ENCODE measurements around the gene ZNF490.
"Not testable (repeated sequence)": the region's sequence is repeated elsewhere in the genome, so short reads cannot be mapped to it uniquely, and the experiment has no call there.

Gene ZNF490

GRCh38 chr19:12647490-12648071 is 37.0 kb upstream of the ZNF490 start:
- Histone ChIP-seq H3K4me3 (ENCODE audit: low read length) (no peak overlapping the region), H3K27ac (ENCODE audit: low read depth, low read length) (no peak overlapping the region), H4K20me1 (ENCODE audit: control insufficient read depth, insufficient read depth, low read depth, low read length) (no peaks in the 10 kb centered on the region), H3K9me3 (ENCODE audit: control insufficient read depth, insufficient read depth, low read length) (no peaks in the 10 kb centered on the region), H3F3A (ENCODE audit: control insufficient read depth, insufficient read depth) (no peaks in the 10 kb centered on the region), H3K79me2 (ENCODE audit: control insufficient read depth, low read length) (no peaks in the 10 kb centered on the region), H3K36me3 (ENCODE audit: control insufficient read depth, low read length) (peaks cover 8% of the 10 kb centered on the region), H3K9me2 (replicated peaks; ENCODE audit: control insufficient read depth, low read length) (no peaks in the 10 kb centered on the region), H3K27me3 (ENCODE audit: control insufficient read depth, low read length) (no peaks in the 10 kb centered on the region), H3K4me2 (ENCODE audit: low read length) (no peak overlapping the region), H3K4me1 (ENCODE audit: control insufficient read depth, low read length) (no peaks in the 10 kb centered on the region)
- TF ChIP-seq CTCF (IDR thresholded peaks at IDR 0.05; ENCODE audit: low read depth, low read length, poor library complexity, severe bottlenecking) (no peak), EZH2phosphoT487 (IDR thresholded peaks at IDR 0.05; ENCODE audit: borderline replicate concordance, low read length) (no peak)

GRCh38 chr19:12647047-12647446 is 36.4 kb upstream of the ZNF490 start:
- Histone ChIP-seq H3F3A (ENCODE audit: control insufficient read depth, insufficient read depth) (no peaks in the 10 kb centered on the region), H3K36me3 (ENCODE audit: control insufficient read depth, low read length) (peaks cover 8% of the 10 kb centered on the region), H3K4me3 (ENCODE audit: low read length) (no peak overlapping the region)

GRCh38 chr19:12646551-12646950 is 35.9 kb upstream of the ZNF490 start:
- Histone ChIP-seq H3F3A (ENCODE audit: control insufficient read depth, insufficient read depth) (no peaks in the 10 kb centered on the region), H3K4me1 (ENCODE audit: control insufficient read depth, low read length) (no peaks in the 10 kb centered on the region), H3K9me3 (ENCODE audit: control insufficient read depth, insufficient read depth, low read length) (no peaks in the 10 kb centered on the region), H3K27ac (ENCODE audit: low read depth, low read length) (no peak overlapping the region), H3K4me2 (ENCODE audit: low read length) (no peak overlapping the region), H3K27me3 (ENCODE audit: control insufficient read depth, low read length) (no peaks in the 10 kb centered on the region), H3K36me3 (ENCODE audit: control insufficient read depth, low read length) (peaks cover 3% of the 10 kb centered on the region), H4K20me1 (ENCODE audit: control insufficient read depth, insufficient read depth, low read depth, low read length) (no peaks in the 10 kb centered on the region), H3K79me2 (ENCODE audit: control insufficient read depth, low read length) (no peaks in the 10 kb centered on the region), H3K4me3 (ENCODE audit: low read length) (no peak overlapping the region), H3K9me2 (replicated peaks; ENCODE audit: control insufficient read depth, low read length) (no peaks in the 10 kb centered on the region)
- TF ChIP-seq EZH2phosphoT487 (IDR thresholded peaks at IDR 0.05; ENCODE audit: borderline replicate concordance, low read length) (no peak), CTCF (IDR thresholded peaks at IDR 0.05; ENCODE audit: low read depth, low read length, poor library complexity, severe bottlenecking) (no peak)

More at GRCh38 chr19:12647047-12647446, 36.4 kb upstream of the ZNF490 start:
- Histone ChIP-seq H3K9me2 (replicated peaks; ENCODE audit: control insufficient read depth, low read length) (no peaks in the 10 kb centered on the region), H3K27ac (ENCODE audit: low read depth, low read length) (no peak overlapping the region), H3K4me1 (ENCODE audit: control insufficient read depth, low read length) (no peaks in the 10 kb centered on the region), H4K20me1 (ENCODE audit: control insufficient read depth, insufficient read depth, low read depth, low read length) (no peaks in the 10 kb centered on the region), H3K27me3 (ENCODE audit: control insufficient read depth, low read length) (no peaks in the 10 kb centered on the region), H3K79me2 (ENCODE audit: control insufficient read depth, low read length) (no peaks in the 10 kb centered on the region), H3K4me2 (ENCODE audit: low read length) (no peak overlapping the region), H3K9me3 (ENCODE audit: control insufficient read depth, insufficient read depth, low read length) (no peaks in the 10 kb centered on the region)
- TF ChIP-seq EZH2phosphoT487 (IDR thresholded peaks at IDR 0.05; ENCODE audit: borderline replicate concordance, low read length): no peak
- no peak for TF ChIP-seq CTCF (IDR thresholded peaks at IDR 0.05; ENCODE audit: low read depth, low read length, poor library complexity, severe bottlenecking)

GRCh38 chr19:12643716-12644115 is 33.1 kb upstream of the ZNF490 start:
- H3K9me2 ChIP-seq (replicated peaks; ENCODE audit: control insufficient read depth, low read length); H3K27me3 ChIP-seq (ENCODE audit: control insufficient read depth, low read length); H3K79me2 ChIP-seq (ENCODE audit: control insufficient read depth, low read length); H3K4me1 ChIP-seq (ENCODE audit: control insufficient read depth, low read length); H3F3A ChIP-seq (ENCODE audit: control insufficient read depth, insufficient read depth); H3K27ac ChIP-seq (ENCODE audit: low read depth, low read length); H3K36me3 ChIP-seq (ENCODE audit: control insufficient read depth, low read length); H3K4me3 ChIP-seq (ENCODE audit: low read length); H4K20me1 ChIP-seq (ENCODE audit: control insufficient read depth, insufficient read depth, low read depth, low read length); H3K4me2 ChIP-seq (ENCODE audit: low read length); H3K9me3 ChIP-seq (ENCODE audit: control insufficient read depth, insufficient read depth, low read length): not testable (repeated sequence)

Measured in DOHH2 (cell line).